ENCODE results near the gene PEX7. TPM values are rescaled to one million over a fixed set of nuclear protein-coding genes. Genes with fewer than 3 reads are reported as not detected.
A peak's percentile ranks its signal among the peaks of the same experiment; 100 is the strongest.
"Not testable (repeated sequence)": the region's sequence is repeated elsewhere in the genome, so short reads cannot be mapped to it uniquely, and the experiment has no call there.

The PEX7 gene
- total RNA-seq, 4 donors from 2014 or later = 9.0 to 21.5 (median 11.7) TPM; not detected in 1

DNA sequence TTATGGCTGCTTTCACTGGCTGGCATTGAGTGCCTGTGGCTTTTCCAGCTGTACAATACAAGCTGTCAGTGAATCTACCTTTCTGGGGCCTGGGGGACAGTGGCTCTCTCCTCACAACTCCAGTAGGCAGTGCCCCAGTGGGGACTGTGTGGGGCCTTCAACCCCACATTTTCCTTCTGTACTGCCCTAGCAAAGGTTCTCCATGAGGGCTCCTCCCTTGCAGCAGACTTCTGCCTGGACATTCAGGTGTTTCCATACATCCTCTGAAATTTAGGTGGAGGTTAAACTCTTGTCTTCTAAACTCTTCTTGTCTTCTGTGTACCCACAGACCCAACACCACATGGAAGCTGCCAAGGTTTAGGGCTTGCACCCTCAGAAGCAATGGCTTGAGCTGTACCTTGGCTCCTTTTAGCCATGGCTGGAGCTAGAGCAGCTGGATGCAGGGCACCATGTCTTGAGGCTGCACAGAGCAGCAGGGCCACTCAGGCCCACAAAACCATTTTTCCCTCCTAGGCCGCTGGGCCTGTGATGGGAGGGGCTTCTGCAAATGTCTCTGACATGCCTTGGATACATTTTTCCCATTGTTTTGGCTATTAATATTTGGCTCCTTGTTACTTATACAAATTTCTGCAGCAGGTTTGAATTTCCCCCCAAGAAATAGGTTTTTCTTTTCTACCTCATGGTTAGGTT is 9.6 kb downstream of the PEX7 start:
- H3K27ac ChIP-seq = no peak overlapping the region
- no peak overlapping the region for H3K4me3 ChIP-seq
- H3K36me3 ChIP-seq = no peaks in the 10 kb centered on the region
- TF ChIP-seq, protein P1, sequence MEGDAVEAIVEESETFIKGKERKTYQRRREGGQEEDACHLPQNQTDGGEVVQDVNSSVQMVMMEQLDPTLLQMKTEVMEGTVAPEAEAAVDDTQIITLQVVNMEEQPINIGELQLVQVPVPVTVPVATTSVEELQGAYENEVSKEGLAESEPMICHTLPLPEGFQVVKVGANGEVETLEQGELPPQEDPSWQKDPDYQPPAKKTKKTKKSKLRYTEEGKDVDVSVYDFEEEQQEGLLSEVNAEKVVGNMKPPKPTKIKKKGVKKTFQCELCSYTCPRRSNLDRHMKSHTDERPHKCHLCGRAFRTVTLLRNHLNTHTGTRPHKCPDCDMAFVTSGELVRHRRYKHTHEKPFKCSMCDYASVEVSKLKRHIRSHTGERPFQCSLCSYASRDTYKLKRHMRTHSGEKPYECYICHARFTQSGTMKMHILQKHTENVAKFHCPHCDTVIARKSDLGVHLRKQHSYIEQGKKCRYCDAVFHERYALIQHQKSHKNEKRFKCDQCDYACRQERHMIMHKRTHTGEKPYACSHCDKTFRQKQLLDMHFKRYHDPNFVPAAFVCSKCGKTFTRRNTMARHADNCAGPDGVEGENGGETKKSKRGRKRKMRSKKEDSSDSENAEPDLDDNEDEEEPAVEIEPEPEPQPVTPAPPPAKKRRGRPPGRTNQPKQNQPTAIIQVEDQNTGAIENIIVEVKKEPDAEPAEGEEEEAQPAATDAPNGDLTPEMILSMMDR (IDR thresholded peaks at IDR 0.05) = no peak
- no peak for TF ChIP-seq POLR2A (IDR thresholded peaks at IDR 0.05)
- no peaks in the 10 kb centered on the region for H3K9me3 ChIP-seq
- DNase-seq = no peak
- intact Hi-C loops (cut with DNase I; ENCODE audit: low total_unique reads) = no loop called here
- no peaks in the 10 kb centered on the region for H3K4me1 ChIP-seq
- H3K27me3 ChIP-seq = no peaks in the 10 kb centered on the region

DNA sequence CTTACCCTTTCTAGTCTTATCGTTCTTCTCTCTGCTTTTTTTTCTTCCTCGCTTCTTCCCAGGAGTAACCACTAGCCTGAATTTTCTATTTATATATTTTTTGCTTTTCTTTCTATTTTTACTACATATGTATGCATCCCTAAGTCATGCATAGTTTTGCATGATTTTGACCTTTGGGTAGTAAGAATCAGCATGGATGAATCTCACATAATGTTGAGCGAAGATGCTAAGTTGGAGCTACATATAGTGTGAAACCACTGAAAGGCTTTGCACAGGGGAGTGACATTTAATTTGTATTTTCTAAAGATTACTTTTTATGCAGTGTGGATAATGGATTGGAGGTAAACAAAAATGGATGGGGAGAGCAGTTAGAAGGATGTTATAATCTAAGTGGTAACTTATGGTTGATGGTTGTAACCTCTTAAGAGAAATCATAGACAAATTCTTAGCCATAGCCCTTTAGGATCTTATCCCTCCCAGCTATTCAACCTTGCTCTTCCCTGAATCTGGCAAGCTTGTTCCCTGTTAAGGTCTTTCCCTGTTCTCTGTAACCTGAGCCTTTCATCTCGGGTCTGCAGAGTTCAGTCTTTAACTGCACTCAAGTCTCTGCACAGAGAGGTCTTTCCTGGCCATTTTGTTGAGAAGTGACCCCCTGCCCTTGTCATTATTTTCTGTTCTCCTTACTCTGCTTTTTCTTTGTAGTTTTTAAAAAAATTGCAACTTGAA is 18.0 kb downstream of the PEX7 start:
- no peak overlapping the region for H3K4me3 ChIP-seq
- H3K9me3 ChIP-seq = no peaks in the 10 kb centered on the region
- H3K27me3 ChIP-seq = no peaks in the 10 kb centered on the region
- intact Hi-C loops (cut with DNase I; ENCODE audit: low total_unique reads) = no loop called here
- no peak for DNase-seq
- H3K36me3 ChIP-seq = no peaks in the 10 kb centered on the region
- TF ChIP-seq, protein P1 (IDR thresholded peaks at IDR 0.05) = no peak
- TF ChIP-seq POLR2A (IDR thresholded peaks at IDR 0.05) = no peak
- H3K27ac ChIP-seq = no peak overlapping the region
- no peaks in the 10 kb centered on the region for H3K4me1 ChIP-seq

DNA sequence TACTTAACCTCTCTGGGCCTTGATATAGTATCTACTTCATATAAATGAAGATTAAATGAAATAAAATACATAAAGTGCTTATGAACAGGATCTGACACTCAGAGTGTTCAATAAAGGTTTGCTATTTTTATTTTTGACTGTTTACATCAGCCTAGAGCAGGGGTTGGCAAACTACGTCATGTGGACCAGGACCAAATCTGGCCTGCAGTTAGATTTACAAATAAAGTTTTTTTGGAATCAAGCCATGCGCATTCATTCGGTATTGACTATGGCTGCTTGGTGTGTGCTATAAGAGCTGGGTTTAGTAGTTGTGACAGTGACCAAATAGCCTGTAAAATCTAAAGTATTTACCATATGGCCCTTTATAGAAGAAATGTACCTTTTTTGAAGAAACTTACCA is 20.8 kb downstream of the PEX7 start:
- H3K36me3 ChIP-seq = no peaks in the 10 kb centered on the region
- TF ChIP-seq, protein P1 (IDR thresholded peaks at IDR 0.05) = no peak
- no peak for TF ChIP-seq POLR2A (IDR thresholded peaks at IDR 0.05)
- intact Hi-C loops (cut with DNase I; ENCODE audit: low total_unique reads) = no loop called here
- H3K4me3 ChIP-seq = no peak overlapping the region
- H3K27me3 ChIP-seq = no peaks in the 10 kb centered on the region
- DNase-seq = no peak
- H3K27ac ChIP-seq = no peak overlapping the region
- no peaks in the 10 kb centered on the region for H3K9me3 ChIP-seq
- H3K4me1 ChIP-seq = no peaks in the 10 kb centered on the region

DNA sequence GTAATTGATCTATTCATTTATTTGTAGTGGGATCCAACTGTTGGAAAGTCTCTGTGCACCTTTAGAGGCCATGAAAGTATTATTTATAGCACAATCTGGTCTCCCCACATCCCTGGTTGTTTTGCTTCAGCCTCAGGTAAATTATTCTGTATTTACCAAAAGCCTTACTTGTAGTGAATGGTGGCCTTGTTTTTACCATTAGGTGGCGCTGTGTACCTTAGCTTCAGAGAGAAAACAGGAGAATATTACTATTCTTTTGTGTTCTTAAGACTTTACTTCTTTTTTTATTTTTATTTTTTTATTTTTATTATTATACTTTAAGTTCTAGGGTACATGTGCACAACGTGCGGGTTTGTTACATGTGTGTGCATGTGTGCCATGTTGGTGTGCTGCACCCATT is 23.7 kb downstream of the PEX7 start:
- Histone ChIP-seq H3K36me3 (no peaks in the 10 kb centered on the region), H3K4me1 (no peaks in the 10 kb centered on the region), H3K27ac (no peak overlapping the region), H3K4me3 (no peak overlapping the region), H3K27me3 (no peaks in the 10 kb centered on the region), H3K9me3 (no peaks in the 10 kb centered on the region)
- peak in 1 of 2 donors; percentile 18 for DNase-seq
- TF ChIP-seq POLR2A (IDR thresholded peaks at IDR 0.05) = no peak
- TF ChIP-seq, protein P1 (IDR thresholded peaks at IDR 0.05) = peak in 3 of 4 experiments; percentile 15 to 38 (median 30)
- intact Hi-C loops (cut with DNase I; ENCODE audit: low total_unique reads) = no loop called here

DNA sequence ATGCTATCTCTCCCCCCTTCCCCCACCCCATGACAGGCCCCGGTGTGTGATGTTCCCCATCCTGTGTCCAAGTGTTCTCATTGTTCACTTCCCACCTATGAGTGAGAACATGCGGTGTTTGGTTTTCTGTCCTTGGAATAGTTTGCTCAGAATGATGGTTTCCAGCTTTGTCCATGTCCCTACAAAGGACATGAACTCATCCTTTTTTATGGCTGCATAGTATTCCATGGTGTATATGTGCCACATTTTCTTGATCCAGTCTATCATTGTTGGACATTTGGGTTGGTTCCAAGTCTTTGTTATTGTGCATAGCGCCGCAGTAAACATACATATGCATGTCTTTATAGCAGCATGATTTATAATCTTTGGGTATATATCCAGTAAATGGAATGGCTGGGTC is 24.1 kb downstream of the PEX7 start:
- H3K27me3 ChIP-seq; H3K27ac ChIP-seq; intact Hi-C loops (cut with DNase I; ENCODE audit: low total_unique reads); DNase-seq; H3K36me3 ChIP-seq; H3K9me3 ChIP-seq; H3K4me1 ChIP-seq; H3K4me3 ChIP-seq: not testable (repeated sequence)

DNA sequence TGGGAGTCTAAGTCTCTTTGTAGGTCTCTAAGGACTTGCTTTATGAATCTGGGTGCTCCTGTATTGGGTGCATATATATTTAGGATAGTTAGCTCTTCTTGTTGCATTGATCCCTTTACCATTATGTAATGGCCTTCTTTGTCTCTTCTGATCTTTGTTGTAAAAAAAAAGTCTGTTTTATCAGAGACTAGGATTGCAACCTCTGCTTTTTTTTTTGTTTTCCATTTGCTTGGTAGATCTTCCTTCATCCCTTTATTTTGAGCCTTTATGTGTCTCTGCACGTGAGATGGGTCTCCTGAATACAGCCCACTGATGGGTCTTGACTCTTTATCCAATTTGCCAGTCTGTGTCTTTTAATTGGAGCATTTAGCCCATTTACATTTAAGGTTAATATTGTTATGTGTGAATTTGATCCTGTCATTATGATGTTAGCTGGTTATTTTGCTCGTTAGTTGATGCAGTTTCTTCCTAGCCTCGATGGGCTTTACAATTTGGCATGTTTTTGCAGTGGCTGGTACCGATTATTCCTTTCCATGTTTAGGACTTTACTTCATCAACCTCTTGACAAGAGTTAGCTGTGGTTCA is 27.7 kb downstream of the PEX7 start:
- intact Hi-C loops (cut with DNase I; ENCODE audit: low total_unique reads) = not testable (repeated sequence)

More for the DNA sequence above, 27.7 kb downstream of the PEX7 start:
- H3K4me1 ChIP-seq, H3K9me3 ChIP-seq, H3K36me3 ChIP-seq, DNase-seq, H3K4me3 ChIP-seq, H3K27ac ChIP-seq, H3K27me3 ChIP-seq: not testable (repeated sequence)

Data from uterus (tissue), 4 donors.